Activated T-cell treated with anti-CD3 and anti-CD28 coated beads, Interleukin-2, amount 50 U/mL, for 72 hours (primary cell): ENCODE measurements around the gene ZNF594. TPM values are rescaled to one million over a fixed set of nuclear protein-coding genes. Genes with fewer than 3 reads are reported as not detected.
"Not testable (repeated sequence)": the region's sequence is repeated elsewhere in the genome, so short reads cannot be mapped to it uniquely, and the experiment has no call there.

Source experiments
- ATAC-seq, 2 donors: fragments of 150-1000 bp; cut with Tn5 transposase; replicated peaks in 1 of 2; 2 replicates each; pipeline ENCODE4 v1.10.0; 2021; ENCODE audit warnings: moderate library complexity in 2 of 2, mild to moderate bottlenecking in 1 of 2
- DNase-seq, 2 donors: peaks; one replicate each; pipeline ENCODE4 v3.0.0; 2021 to 2022; ENCODE audit warnings: mixed read lengths in 1 of 2
- H3K27ac Mint-ChIP-seq: one replicate; pipeline ENCODE4 v1.8.0; 2022; ENCODE audit warnings: mild to moderate bottlenecking, moderate library complexity, mixed read lengths
- H3K27me3 Mint-ChIP-seq: one replicate; pipeline ENCODE4 v1.8.0; 2022; ENCODE audit warnings: low read depth, mixed read lengths
- H3K36me3 Mint-ChIP-seq, 2 donors: one replicate each; pipeline ENCODE4 v1.8.0; 2022; ENCODE audit warnings: mixed read lengths in 2 of 2, mild to moderate bottlenecking in 1 of 2; ENCODE audit not compliant: insufficient read depth in 2 of 2
- H3K4me1 Mint-ChIP-seq: one replicate; pipeline ENCODE4 v1.8.0; 2022; ENCODE audit warnings: low read depth, mixed read lengths
- H3K4me3 Mint-ChIP-seq, 2 donors: one replicate each; pipeline ENCODE4 v1.8.0; 2022; ENCODE audit warnings: mild to moderate bottlenecking in 2 of 2, mixed read lengths in 2 of 2, moderate library complexity in 2 of 2
- H3K9me3 Mint-ChIP-seq, 2 donors: one replicate each; pipeline ENCODE4 v1.8.0; 2022; ENCODE audit warnings: mixed read lengths in 2 of 2
- total RNA-seq, 2 donors: library from RNA; stranded (reverse); gene quantifications; one replicate each; pipeline ENCODE4 v1.2.3, GENCODE V29; 2022

ZNF594 gene
- total RNA-seq, 2 donors from 2014 or later: 5.3 to 7.8 TPM

DNA sequence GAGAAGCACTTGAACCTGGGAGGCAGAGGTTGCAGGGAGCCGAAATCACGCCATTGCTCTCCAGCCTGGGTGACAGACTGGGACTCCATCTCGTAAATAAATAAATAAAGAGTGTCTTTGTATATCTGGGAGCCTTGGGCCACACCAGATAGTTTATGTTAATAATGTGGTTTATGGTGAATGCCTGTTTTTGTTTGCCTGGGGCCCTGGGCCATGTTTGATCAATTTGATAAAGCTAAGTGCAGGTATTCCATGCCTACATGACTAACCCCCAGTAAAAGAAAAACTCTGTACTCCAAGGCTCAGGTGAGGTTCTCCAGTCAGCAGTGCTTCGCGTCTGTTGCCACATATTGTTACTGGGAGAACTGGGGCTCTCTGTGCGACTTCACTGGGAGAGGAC, 27.9 kb upstream of the ZNF594 start:
- no peaks in the 10 kb centered on the region for H3K27me3 Mint-ChIP-seq
- DNase-seq (no peak), ATAC-seq (no peak)
- no peaks in the 10 kb centered on the region for H3K9me3 Mint-ChIP-seq
- H3K4me1 Mint-ChIP-seq: peaks cover 7% of the 10 kb centered on the region
- H3K4me3 Mint-ChIP-seq: no peak overlapping the region
- H3K36me3 Mint-ChIP-seq: no peaks in the 10 kb centered on the region
- peak overlapping the region; percentile 46 for H3K27ac Mint-ChIP-seq

DNA sequence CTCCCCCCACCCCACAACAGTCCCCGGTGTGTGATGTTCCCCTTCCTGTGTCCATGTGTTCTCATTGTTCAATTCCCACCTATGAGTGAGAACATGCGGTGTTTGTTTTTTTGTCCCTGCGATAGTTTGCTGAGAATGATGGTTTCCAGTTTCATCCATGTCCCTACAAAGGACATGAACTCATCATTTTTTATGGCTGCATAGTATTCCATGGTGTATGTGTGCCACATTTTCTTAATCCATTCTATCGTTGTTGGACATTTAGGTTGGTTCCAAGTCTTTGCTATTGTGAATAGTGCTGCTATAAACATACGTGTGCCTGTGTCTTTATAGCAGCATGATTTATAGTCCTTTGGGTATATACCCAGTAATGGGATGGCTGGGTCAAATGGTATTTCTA, 25.9 kb upstream of the ZNF594 start:
- not testable (repeated sequence) for H3K4me1 Mint-ChIP-seq, ATAC-seq, H3K36me3 Mint-ChIP-seq, H3K27ac Mint-ChIP-seq, DNase-seq, H3K27me3 Mint-ChIP-seq, H3K4me3 Mint-ChIP-seq, H3K9me3 Mint-ChIP-seq

DNA sequence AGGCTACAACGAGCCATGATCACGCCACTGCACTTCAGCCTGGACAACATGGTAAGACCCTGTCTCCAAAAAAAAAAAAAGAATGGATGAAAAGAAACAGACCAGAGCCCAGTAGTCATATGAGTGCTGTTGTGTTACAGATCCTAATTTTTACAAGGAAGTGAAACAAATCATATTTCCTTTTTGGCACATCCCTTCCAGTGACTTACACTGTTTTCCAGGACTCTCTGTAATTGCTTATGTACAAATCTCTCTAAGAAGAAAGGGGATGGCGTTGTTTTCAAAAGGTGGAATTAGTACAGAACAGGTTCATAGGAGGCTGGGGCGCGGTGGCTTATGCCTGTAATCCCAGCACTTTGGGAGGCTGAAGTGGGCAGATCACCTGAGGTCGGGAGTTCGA, 19.8 kb upstream of the ZNF594 start:
- Mint-ChIP-seq H3K4me1 (no peaks in the 10 kb centered on the region), H3K27me3 (no peaks in the 10 kb centered on the region), H3K36me3 (no peaks in the 10 kb centered on the region), H3K27ac (no peak overlapping the region), H3K9me3 (no peaks in the 10 kb centered on the region), H3K4me3 (no peak overlapping the region)
- DNase-seq (no peak), ATAC-seq (no peak)

DNA sequence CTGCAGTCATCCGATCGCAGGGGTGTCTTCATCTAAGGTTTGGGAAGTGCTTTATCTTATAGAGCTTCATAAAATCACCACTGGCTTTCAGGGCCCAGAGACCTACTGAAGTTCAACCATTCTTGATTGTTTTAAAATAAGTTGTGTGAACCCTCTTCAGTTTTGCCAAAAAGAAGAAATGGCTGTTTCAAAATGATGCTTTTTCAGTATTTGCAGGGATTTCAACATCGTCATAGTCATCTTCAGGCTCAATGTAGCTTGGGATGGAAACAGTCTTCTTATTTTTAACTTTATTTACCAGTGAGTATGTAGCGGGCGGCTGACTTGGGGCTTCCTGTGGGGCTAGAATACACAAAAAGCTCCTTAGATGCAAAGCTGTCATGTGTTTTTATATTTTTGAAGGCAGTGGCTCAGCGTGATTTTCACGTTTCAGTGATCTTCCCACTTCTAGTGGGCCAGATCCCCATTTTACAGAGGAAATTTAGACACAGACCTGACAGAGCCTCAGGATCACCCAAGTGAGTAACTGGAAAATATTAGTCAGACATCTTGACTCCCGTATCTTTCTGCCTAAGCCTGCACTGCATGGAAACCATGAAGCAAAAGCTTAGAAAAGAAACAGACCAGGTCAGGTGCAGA, 19.1 kb upstream of the ZNF594 start:
- Mint-ChIP-seq H3K4me1 (no peaks in the 10 kb centered on the region), H3K27ac (no peak overlapping the region), H3K27me3 (no peaks in the 10 kb centered on the region), H3K36me3 (no peaks in the 10 kb centered on the region), H3K4me3 (no peak overlapping the region), H3K9me3 (no peaks in the 10 kb centered on the region)
- no peak for DNase-seq
- ATAC-seq: peak in 1 of 2 donors; percentile 35

DNA sequence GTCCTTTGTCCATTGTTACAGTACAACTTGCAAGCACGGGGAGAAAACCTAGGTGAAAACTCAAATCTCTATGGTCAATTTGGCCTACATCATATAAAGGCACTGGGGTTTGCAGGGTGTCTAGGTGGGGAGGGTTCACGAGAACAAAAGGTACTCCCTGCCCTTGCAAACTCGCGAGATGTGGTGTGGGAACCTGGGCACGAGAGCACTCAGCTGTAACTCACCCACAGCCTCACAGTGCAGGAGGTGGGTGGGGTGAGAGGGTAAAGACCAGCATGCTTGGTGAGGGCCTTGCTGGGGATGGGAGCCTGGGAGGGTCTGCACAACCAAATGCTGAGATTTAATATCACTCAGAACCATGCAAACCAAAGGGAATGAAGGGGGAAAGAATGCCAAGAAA, 18.4 kb upstream of the ZNF594 start:
- no peaks in the 10 kb centered on the region for H3K4me1 Mint-ChIP-seq
- no peak for ATAC-seq
- H3K4me3 Mint-ChIP-seq: no peak overlapping the region
- no peaks in the 10 kb centered on the region for H3K9me3 Mint-ChIP-seq
- no peaks in the 10 kb centered on the region for H3K36me3 Mint-ChIP-seq
- H3K27me3 Mint-ChIP-seq: no peaks in the 10 kb centered on the region
- DNase-seq: no peak
- H3K27ac Mint-ChIP-seq: no peak overlapping the region

GRCh38 chr17:5209396-5209795, 17.7 kb upstream of the ZNF594 start:
- DNase-seq (no peak), ATAC-seq (no peak)
- H3K36me3 Mint-ChIP-seq: no peaks in the 10 kb centered on the region
- no peaks in the 10 kb centered on the region for H3K4me1 Mint-ChIP-seq
- no peak overlapping the region for H3K4me3 Mint-ChIP-seq
- no peak overlapping the region for H3K27ac Mint-ChIP-seq
- H3K27me3 Mint-ChIP-seq: no peaks in the 10 kb centered on the region
- no peaks in the 10 kb centered on the region for H3K9me3 Mint-ChIP-seq

- no peak overlapping the region for H3K4me3 Mint-ChIP-seq
- ATAC-seq (peak; percentile 56 to 78), DNase-seq (no peak)
- H3K4me1 Mint-ChIP-seq: peaks cover 9% of the 10 kb centered on the region
- peaks cover 6% of the 10 kb centered on the region in 2 donors for H3K36me3 Mint-ChIP-seq
- H3K9me3 Mint-ChIP-seq: peaks cover 6% of the 10 kb centered on the region in 2 donors
- H3K27ac Mint-ChIP-seq: no peak overlapping the region
- H3K27me3 Mint-ChIP-seq: no peaks in the 10 kb centered on the region
Measured at GRCh38 chr17:5203908-5204294, 12.2 kb upstream of the ZNF594 start.

GRCh38 chr17:5203178-5203907, 11.7 kb upstream of the ZNF594 start:
- Mint-ChIP-seq H3K9me3 (peaks cover 6% of the 10 kb centered on the region in 2 donors), H3K4me1 (peaks cover 10% of the 10 kb centered on the region), H3K27me3 (no peaks in the 10 kb centered on the region), H3K4me3 (no peak overlapping the region), H3K36me3 (peaks cover 6% of the 10 kb centered on the region in 2 donors), H3K27ac (no peak overlapping the region)
- ATAC-seq: peak in 1 of 2 donors; percentile 5
- DNase-seq: no peak

- Mint-ChIP-seq H3K4me3 (no peak overlapping the region), H3K9me3 (peaks cover 6% of the 10 kb centered on the region in 2 donors), H3K36me3 (peaks cover 6% of the 10 kb centered on the region in 2 donors), H3K27ac (no peak overlapping the region), H3K4me1 (peaks cover 18% of the 10 kb centered on the region), H3K27me3 (no peaks in the 10 kb centered on the region)
- no peak for ATAC-seq
- no peak for DNase-seq
Measured at GRCh38 chr17:5201011-5201410, 9.3 kb upstream of the ZNF594 start.

DNA sequence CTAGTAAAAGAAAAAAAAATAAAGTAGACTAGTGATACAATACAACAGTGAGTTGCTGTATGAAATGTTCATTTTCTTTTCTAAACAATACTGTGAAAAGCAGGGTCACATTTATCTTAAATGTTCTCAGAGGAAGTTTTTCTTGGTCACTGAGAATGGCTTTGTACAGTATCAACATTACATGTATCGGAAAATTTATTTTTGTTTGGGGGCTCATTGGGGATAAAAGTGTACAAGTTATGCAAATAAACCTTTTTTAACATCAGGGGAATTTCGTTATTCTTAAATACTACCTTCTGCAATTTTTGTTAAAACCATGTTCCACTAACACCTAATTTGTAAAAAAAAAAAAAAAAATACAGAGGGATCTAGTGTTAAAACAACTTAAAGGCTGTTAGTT, 8.7 kb upstream of the ZNF594 start:
- Mint-ChIP-seq H3K27ac (no peak overlapping the region), H3K9me3 (peaks cover 6% of the 10 kb centered on the region in 2 donors), H3K27me3 (no peaks in the 10 kb centered on the region), H3K4me3 (no peak overlapping the region), H3K4me1 (peaks cover 18% of the 10 kb centered on the region), H3K36me3 (peaks cover 6% of the 10 kb centered on the region in 2 donors)
- DNase-seq: no peak
- ATAC-seq: no peak

DNA sequence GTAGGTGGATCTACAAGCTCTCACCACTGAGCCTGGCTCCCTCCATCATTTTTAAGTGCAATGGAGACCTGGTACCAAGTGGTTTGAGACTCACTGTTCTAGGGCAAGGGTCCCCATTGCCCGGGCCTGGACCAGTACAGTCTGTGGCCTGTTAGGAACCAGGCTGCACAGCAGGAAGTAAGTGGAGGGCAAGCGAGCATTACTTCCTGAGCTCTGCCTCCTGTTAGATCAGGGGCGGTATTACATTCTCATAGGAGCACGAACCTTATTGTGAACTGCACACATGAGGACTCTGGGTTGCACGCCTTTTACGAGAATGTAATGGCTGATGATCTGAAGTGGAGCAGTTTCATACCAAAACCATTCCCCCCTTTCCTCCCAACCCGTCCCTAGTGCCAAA, 6.8 kb upstream of the ZNF594 start:
- no peak overlapping the region for H3K4me3 Mint-ChIP-seq
- H3K4me1 Mint-ChIP-seq: peaks cover 9% of the 10 kb centered on the region

DNA sequence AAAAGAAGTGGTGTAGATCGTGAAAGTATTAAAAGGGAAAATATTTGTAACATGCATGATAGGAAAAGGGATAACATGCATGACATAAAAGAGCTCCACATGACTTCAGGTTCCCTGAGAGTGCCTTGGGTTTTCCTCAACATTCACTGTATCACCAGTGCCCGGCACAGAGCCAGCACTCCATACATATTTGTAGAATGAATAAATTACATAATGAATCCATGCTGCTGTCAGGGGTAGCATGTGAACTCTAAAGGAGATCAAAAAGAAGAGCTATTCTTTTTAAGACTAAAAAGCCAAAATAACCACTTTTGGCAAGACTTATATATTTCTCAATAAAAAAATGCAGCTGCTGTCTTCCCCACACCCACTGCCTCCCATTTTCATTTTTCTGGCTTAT, 2.7 kb upstream of the ZNF594 start:
- no peak overlapping the region for H3K4me3 Mint-ChIP-seq
- H3K27ac Mint-ChIP-seq: no peak overlapping the region
- peaks cover 10 to 18% of the 10 kb centered on the region in 2 donors for H3K36me3 Mint-ChIP-seq
- peaks cover 44% of the 10 kb centered on the region for H3K4me1 Mint-ChIP-seq
- ATAC-seq (no peak), DNase-seq (no peak)
- H3K27me3 Mint-ChIP-seq: no peaks in the 10 kb centered on the region
- peaks cover 2 to 3% of the 10 kb centered on the region in 2 donors for H3K9me3 Mint-ChIP-seq

More for the DNA sequence above, 6.8 kb upstream of the ZNF594 start:
- Mint-ChIP-seq H3K27ac (no peak overlapping the region), H3K27me3 (no peaks in the 10 kb centered on the region), H3K9me3 (no peaks in the 10 kb centered on the region), H3K36me3 (no peaks in the 10 kb centered on the region)
- no peak for DNase-seq
- no peak for ATAC-seq

GRCh38 chr17:5184288-5184687, 7.4 kb downstream of the ZNF594 start:
- no peaks in the 10 kb centered on the region for H3K4me1 Mint-ChIP-seq
- H3K36me3 Mint-ChIP-seq: peaks cover 59 to 78% of the 10 kb centered on the region in 2 donors
- ATAC-seq (no peak), DNase-seq (no peak)
- H3K27me3 Mint-ChIP-seq: no peaks in the 10 kb centered on the region
- H3K9me3 Mint-ChIP-seq: peaks cover 25 to 40% of the 10 kb centered on the region in 2 donors
- no peak overlapping the region for H3K27ac Mint-ChIP-seq
- no peak overlapping the region for H3K4me3 Mint-ChIP-seq

GRCh38 chr17:5183410-5183793, 8.3 kb downstream of the ZNF594 start:
- Mint-ChIP-seq H3K36me3 (peaks cover 58 to 80% of the 10 kb centered on the region in 2 donors), H3K4me3 (no peak overlapping the region), H3K4me1 (no peaks in the 10 kb centered on the region), H3K27ac (peak overlapping the region; percentile 72), H3K27me3 (no peaks in the 10 kb centered on the region), H3K9me3 (peaks cover 25 to 42% of the 10 kb centered on the region in 2 donors)
- no peak for ATAC-seq
- DNase-seq: no peak
